IMR-90 (cell line): Measurements from ENCODE around the gene ANK2. TPM values are rescaled to one million over a fixed set of nuclear protein-coding genes. Genes with fewer than 3 reads are reported as not detected.

Experiments
- ATAC-seq: fragments of 200-7000 bp; cut with Tn5 transposase; 2 replicates; pipeline ENCODE4 v1.9.1; 2020; ENCODE audit warnings: low read depth, mild to moderate bottlenecking, moderate library complexity
- BruUV-seq: library from RNA; stranded (reverse); fragments of 400-500 nt; replicated peaks from 2 replicates; lab custom pipeline; 2021; lab: Mats Ljungman, UMichigan
- CTCF ChIA-PET: fragments of 300-600 bp; formaldehyde crosslinking; extraction: SDS; loops from one replicate; lab custom pipeline; 2021; ENCODE audit warnings: antibody characterized with exemption; lab: Yijun Ruan, JAX
- POLR2A ChIA-PET: fragments of 300-600 bp; sonication (Branson Sonifier 250); formaldehyde crosslinking; loops from one replicate; lab custom pipeline; 2022; ENCODE audit warnings: antibody characterized with exemption; ENCODE audit not compliant: unreplicated experiment; lab: Charles Lee
- DNase-seq: peaks from one replicate; pipeline ENCODE4 v3.0.0; 2013
- H2AFZ ChIP-seq: replicated peaks from 2 replicates; pipeline ENCODE3; 2013; ENCODE audit warnings: low read length, mild to moderate bottlenecking; ENCODE audit not compliant: poor library complexity
- H2AK5ac ChIP-seq: 2 replicates; pipeline ENCODE4 v1.6.1; 2013; ENCODE audit warnings: low read depth, low read length, inconsistent platforms
- H2AK9ac ChIP-seq: replicated peaks from 2 replicates; pipeline ENCODE3; 2013; ENCODE audit warnings: mild to moderate bottlenecking, low read depth, low read length, moderate library complexity; ENCODE audit not compliant: poor library complexity
- H2BK120ac ChIP-seq: 2 replicates; pipeline ENCODE4 v1.6.1; 2013; ENCODE audit warnings: low read depth, low read length, inconsistent platforms
- H2BK15ac ChIP-seq: 3 replicates; pipeline ENCODE4 v1.6.1; 2013; ENCODE audit warnings: low read depth, low read length, inconsistent platforms
- H2BK20ac ChIP-seq: 2 replicates; pipeline ENCODE4 v1.6.1; 2013; ENCODE audit warnings: low read depth, mild to moderate bottlenecking, inconsistent platforms, low read length, moderate library complexity
- H2BK5ac ChIP-seq: 2 replicates; pipeline ENCODE4 v1.6.1; 2013; ENCODE audit warnings: mild to moderate bottlenecking, low read depth, low read length, inconsistent platforms; ENCODE audit not compliant: poor library complexity, severe bottlenecking
- H3K14ac ChIP-seq: replicated peaks from 2 replicates; pipeline ENCODE4 v1.6.1; 2013; ENCODE audit warnings: low read depth, low read length, inconsistent platforms
- H3K18ac ChIP-seq: 2 replicates; pipeline ENCODE4 v1.6.1; 2013; ENCODE audit warnings: low read depth, low read length, control low read depth
- H3K23ac ChIP-seq: 2 replicates; pipeline ENCODE4 v1.6.1; 2013; ENCODE audit warnings: low read depth, low read length, inconsistent platforms
- H3K27ac ChIP-seq: 2 replicates; pipeline ENCODE4 v1.5.1; 2013; ENCODE audit warnings: mild to moderate bottlenecking, control low read depth, low read length; ENCODE audit not compliant: insufficient read depth
- H3K27me3 ChIP-seq: 2 replicates; pipeline ENCODE4 v1.6.1; 2013; ENCODE audit warnings: low read length; ENCODE audit not compliant: control insufficient read depth, insufficient read depth
- H3K36me3 ChIP-seq: 2 replicates; pipeline ENCODE4 v1.6.1; 2013; ENCODE audit warnings: low read length, mixed read lengths; ENCODE audit not compliant: control insufficient read depth, insufficient read depth
- H3K4ac ChIP-seq: 2 replicates; pipeline ENCODE4 v1.6.1; 2013; ENCODE audit warnings: low read depth, low read length, inconsistent platforms
- H3K4me1 ChIP-seq: 2 replicates; pipeline ENCODE4 v1.6.1; 2013; ENCODE audit warnings: low read length, mixed read lengths; ENCODE audit not compliant: control insufficient read depth, insufficient read depth
- H3K4me2 ChIP-seq: 2 replicates; pipeline ENCODE4 v1.6.1; 2013; ENCODE audit warnings: low read depth, mild to moderate bottlenecking, control low read depth, low read length, moderate library complexity
- H3K4me3 ChIP-seq: 2 replicates; pipeline ENCODE4 v1.5.1; 2013; ENCODE audit warnings: low read depth, mild to moderate bottlenecking, control low read depth, low read length, moderate library complexity; ENCODE audit not compliant: insufficient read depth
- H3K56ac ChIP-seq: 2 replicates; pipeline ENCODE4 v1.6.1; 2013; ENCODE audit warnings: low read length, inconsistent platforms; ENCODE audit not compliant: insufficient read depth; ENCODE audit errors: extremely low read depth
- H3K79me1 ChIP-seq, 2 experiments: 2 replicates each; pipeline ENCODE4 v1.6.1; 2013; ENCODE audit warnings: low read length in 2 of 2, inconsistent platforms in 1 of 2, low read depth in 1 of 2
- H3K9ac ChIP-seq: 2 replicates; pipeline ENCODE4 v1.6.1; 2013; ENCODE audit warnings: low read depth, low read length, control low read depth
- H3K9me1 ChIP-seq: 2 replicates; pipeline ENCODE4 v1.6.1; 2013; ENCODE audit warnings: low read length, inconsistent platforms; ENCODE audit not compliant: insufficient read depth
- H3K9me3 ChIP-seq: 2 replicates; pipeline ENCODE4 v1.6.1; 2013; ENCODE audit warnings: low read length; ENCODE audit not compliant: control insufficient read depth, insufficient read depth
- H4K20me1 ChIP-seq: 2 replicates; pipeline ENCODE4 v1.6.1; 2013; ENCODE audit warnings: low read length, inconsistent platforms; ENCODE audit not compliant: insufficient read depth
- H4K5ac ChIP-seq: 2 replicates; pipeline ENCODE4 v1.6.1; 2013; ENCODE audit warnings: mild to moderate bottlenecking, low read depth, low read length, control low read depth
- H4K8ac ChIP-seq, 2 experiments: 2 replicates each; pipeline ENCODE4 v1.6.1; 2013; ENCODE audit warnings: low read depth in 2 of 2, low read length in 2 of 2, control low read depth in 1 of 2, inconsistent platforms in 1 of 2
- H4K91ac ChIP-seq: 2 replicates; pipeline ENCODE4 v1.6.1; 2013; ENCODE audit warnings: low read depth, low read length, inconsistent platforms; ENCODE audit not compliant: insufficient read depth
- BHLHE40 ChIP-seq: fragments of 150-350 bp; IDR thresholded peaks from 2 replicates; pipeline ENCODE4 v1.6.1; 2016; ENCODE audit warnings: mild to moderate bottlenecking, low read depth, low read length
- CEBPB ChIP-seq: IDR thresholded peaks from 2 replicates; pipeline ENCODE4 v1.6.1; 2012; ENCODE audit warnings: low read depth, low read length, improper control_type of control experiment
- CHD1 ChIP-seq: IDR thresholded peaks from 2 replicates; pipeline ENCODE4 v1.6.1; 2012; ENCODE audit warnings: low read depth, low read length, improper control_type of control experiment
- CTCF ChIP-seq: conservative IDR thresholded peaks from 2 replicates; pipeline ENCODE4 v1.5.1; 2012; ENCODE audit warnings: mild to moderate bottlenecking, low read depth, low read length, improper control_type of control experiment
- ELK1 ChIP-seq: fragments of 150-350 bp; IDR thresholded peaks from 2 replicates; pipeline ENCODE4 v1.6.1; 2016; ENCODE audit warnings: low read depth, mild to moderate bottlenecking, low read length, moderate library complexity, borderline replicate concordance
- FOS ChIP-seq: fragments of 150-350 bp; IDR thresholded peaks from 2 replicates; pipeline ENCODE4 v1.6.1; 2016; ENCODE audit warnings: low read depth, low read length
- MAFK ChIP-seq: IDR thresholded peaks from 2 replicates; pipeline ENCODE4 v1.6.1; 2012; ENCODE audit warnings: low read depth, low read length, improper control_type of control experiment
- MAZ ChIP-seq: IDR thresholded peaks from 2 replicates; pipeline ENCODE4 v1.6.1; 2012; ENCODE audit warnings: low read depth, mild to moderate bottlenecking, low read length, improper control_type of control experiment, moderate library complexity, borderline replicate concordance
- MXI1 ChIP-seq: IDR thresholded peaks from 2 replicates; pipeline ENCODE4 v1.6.1; 2012; ENCODE audit warnings: low read depth, mild to moderate bottlenecking, low read length, moderate library complexity, borderline replicate concordance
- NFE2L2 ChIP-seq: fragments of 150-350 bp; IDR thresholded peaks from 2 replicates; pipeline ENCODE4 v1.6.1; 2016; ENCODE audit warnings: low read depth, mild to moderate bottlenecking, low read length
- POLR2A ChIP-seq: IDR thresholded peaks from 2 replicates; pipeline ENCODE4 v1.6.1; 2012; ENCODE audit warnings: mild to moderate bottlenecking, low read depth, low read length
- RAD21 ChIP-seq: IDR thresholded peaks from 2 replicates; pipeline ENCODE4 v1.6.1; 2012; ENCODE audit warnings: low read length, improper control_type of control experiment
- RCOR1 ChIP-seq: IDR thresholded peaks from 2 replicates; pipeline ENCODE4 v1.6.1; 2012; ENCODE audit warnings: mild to moderate bottlenecking, low read length, improper control_type of control experiment; ENCODE audit not compliant: insufficient replicate concordance
- RFX5 ChIP-seq: IDR thresholded peaks from 2 replicates; pipeline ENCODE4 v1.8.0; 2012; ENCODE audit warnings: low read depth, mild to moderate bottlenecking, low read length, moderate library complexity
- SMC3 ChIP-seq: fragments of 150-350 bp; IDR thresholded peaks from 2 replicates; pipeline ENCODE4 v1.6.1; 2016; ENCODE audit warnings: low read depth, mild to moderate bottlenecking, antibody characterized with exemption, low read length, moderate library complexity
- USF2 ChIP-seq: fragments of 150-350 bp; IDR thresholded peaks from 2 replicates; pipeline ENCODE4 v1.6.1; 2017; ENCODE audit warnings: mild to moderate bottlenecking, antibody characterized with exemption, low read length, low read depth
- WGBS, 2 experiments: methylation state at CpG; one replicate each; pipeline versions ENCODE4 v1.1.5 to v1.1.7; 2013; ENCODE audit warnings: missing lambda C conversion rate in 2 of 2; ENCODE audit not compliant: insufficient read length in 1 of 2; ENCODE audit errors: extremely low coverage in 2 of 2; 5-methylcytosine and 5-hydroxymethylcytosine counted together
- dilution Hi-C: fragments of 300-500 bp; cut with HindIII; formaldehyde crosslinking; loops from one replicate; pipeline ENCODE4 v1.14.3; 2018; ENCODE audit warnings: low sequenced_read_pairs; ENCODE audit not compliant: unreplicated experiment
- in situ Hi-C: fragments of 300-500 bp; cut with MboI; formaldehyde crosslinking; loops from 3 replicates; pipeline ENCODE4 v1.14.3; 2019; ENCODE audit warnings: low sequenced_read_pairs, inconsistent platforms, mixed read lengths
- intact Hi-C: fragments of 100-400 bp; cut with micrococcal nuclease; formaldehyde crosslinking; loops from 2 replicates; pipeline ENCODE4 v1.10.0; 2022
- polyA plus RNA-seq, 3 experiments: library from polyadenylated mRNA; depleted of rRNA; stranded (reverse); fragments of >200 nt; gene quantifications; 2 replicates each; pipeline ENCODE4 v1.2.3, GENCODE V29; 2012; ENCODE audit warnings: low replicate concordance in 1 of 3
- total RNA-seq: library from RNA; depleted of rRNA; stranded (reverse); fragments of >200 nt; gene quantifications from 2 replicates; pipeline ENCODE4 v1.2.3, GENCODE V29; 2012

ANK2 gene
- total and polyA plus RNA-seq, 2 of the 4 experiments (the other 2 are of a cell fraction) = 0.82 to 6.6 TPM

GRCh38 chr4:113316879-113317278 lies 267.4 kb downstream of the ANK2 start:
- H2AK9ac ChIP-seq = no peak overlapping the region
- no peak overlapping the region for H3K56ac ChIP-seq
- H3K4me1 ChIP-seq = no peaks in the 10 kb centered on the region
- H3K27me3 ChIP-seq = peaks cover 3% of the 10 kb centered on the region
- no peak overlapping the region for H3K4me3 ChIP-seq
- H2BK5ac ChIP-seq = no peak overlapping the region
- H3K23ac ChIP-seq = no peak overlapping the region
- H3K79me1 ChIP-seq = no peaks in the 10 kb centered on the region
- H3K9me1 ChIP-seq = no peaks in the 10 kb centered on the region
- no peak overlapping the region for H2AK5ac ChIP-seq
- H2AFZ ChIP-seq = no peak overlapping the region
- dilution Hi-C loops (no loop called here), in situ Hi-C loops (no loop called here), intact Hi-C loops (no loop called here)
- no peak overlapping the region for H2BK20ac ChIP-seq
- POLR2A ChIA-PET = no interaction called here
- H3K14ac ChIP-seq = no peak overlapping the region
- no peak overlapping the region for H4K91ac ChIP-seq
- H3K18ac ChIP-seq = no peak overlapping the region
- no peak overlapping the region for H3K4me2 ChIP-seq
- H4K8ac ChIP-seq = no peak overlapping the region
- CTCF ChIA-PET = interaction anchor here (0.5 kb wide), 1 partner anchor 1731 kb away, joined by 5 read pairs; no protein-coding TSS in a partner anchor
- no peaks in the 10 kb centered on the region for H4K20me1 ChIP-seq
- H3K9me3 ChIP-seq = no peaks in the 10 kb centered on the region
- BruUV-seq = no TSS peak
- no peaks in the 10 kb centered on the region for H3K36me3 ChIP-seq
- no peak for TF ChIP-seq RFX5
- no peak for TF ChIP-seq POLR2A
- no peak for TF ChIP-seq CEBPB
- TF ChIP-seq USF2 = no peak
- TF ChIP-seq MAZ = no peak
- no peak for TF ChIP-seq FOS
- no peak for TF ChIP-seq SMC3
- no peak for TF ChIP-seq CHD1
- no peak for TF ChIP-seq MAFK
- TF ChIP-seq RAD21 = no peak
- no peak for TF ChIP-seq CTCF
- no peak for TF ChIP-seq ELK1
- no peak for TF ChIP-seq RCOR1
- no peak for TF ChIP-seq NFE2L2
- TF ChIP-seq BHLHE40 = no peak
- no peak for TF ChIP-seq MXI1
- no CpG with 5 or more reads among the region's 4 CpGs for WGBS, 2 experiments
- no peak overlapping the region for H3K27ac ChIP-seq
- H3K9ac ChIP-seq = no peak overlapping the region
- H2BK15ac ChIP-seq = no peak overlapping the region
- H4K5ac ChIP-seq = no peak overlapping the region
- DNase-seq (no peak), ATAC-seq (no peak)
- H3K4ac ChIP-seq = no peak overlapping the region
- H2BK120ac ChIP-seq = no peak overlapping the region
